Kidney (tissue), 14 donors: Measurements from ENCODE around the gene ZNF670. TPM values are rescaled to one million over a fixed set of nuclear protein-coding genes. Genes with fewer than 3 reads are reported as not detected.

Experiments used
- DNase-seq, 5 donors: peaks; one replicate each; pipeline ENCODE4 v3.0.0-alpha.2; 2013 to 2020
- FAIRE-seq: peaks from 2 replicates; lab custom pipeline; 2012; peaks lifted over from hg19 to GRCh38; lab: Jason Lieb, UNC
- H3K27ac ChIP-seq, 2 donors: one replicate each; pipeline ENCODE4 v1.7.0; 2013; ENCODE audit warnings: low read depth in 2 of 2, low read length in 2 of 2, inconsistent platforms in 1 of 2
- H3K27me3 ChIP-seq: one replicate; pipeline ENCODE4 v1.7.1; 2013; ENCODE audit warnings: low read length, inconsistent platforms; ENCODE audit not compliant: control insufficient read depth, insufficient read depth
- H3K36me3 ChIP-seq, 3 donors: one replicate each; pipeline versions ENCODE4 v1.7.0 to v1.7.1; 2013; ENCODE audit warnings: low read length in 3 of 3, control low read depth in 1 of 3, inconsistent platforms in 1 of 3; ENCODE audit not compliant: insufficient read depth in 3 of 3, control insufficient read depth in 2 of 3
- H3K4me1 ChIP-seq, 3 donors: one replicate each; pipeline versions ENCODE4 v1.7.0 to v1.7.1; 2013; ENCODE audit warnings: low read length in 3 of 3, inconsistent platforms in 1 of 3, low read depth in 1 of 3; ENCODE audit not compliant: control insufficient read depth in 2 of 3, insufficient read depth in 2 of 3
- H3K4me3 ChIP-seq, 3 donors: one replicate each; pipeline versions ENCODE4 v1.7.0 to v1.8.1; 2013; ENCODE audit warnings: low read length in 3 of 3, control low read depth in 1 of 3, inconsistent platforms in 1 of 3
- H3K9ac ChIP-seq, 3 donors: one replicate each; pipeline versions ENCODE4 v1.7.0 to v1.7.1; 2013; ENCODE audit warnings: low read length in 3 of 3, control low read depth in 1 of 3, inconsistent platforms in 1 of 3
- H3K9me3 ChIP-seq, 3 donors: one replicate each; pipeline versions ENCODE4 v1.7.0 to v1.7.1; 2013; ENCODE audit warnings: low read length in 3 of 3, control low read depth in 1 of 3, inconsistent platforms in 1 of 3; ENCODE audit not compliant: control insufficient read depth in 2 of 3, insufficient read depth in 1 of 3
- CTCF ChIP-seq: IDR thresholded peaks from 3 replicates; pipeline ENCODE4 v1.5.1; 2012; ENCODE audit warnings: mild to moderate bottlenecking, moderate library complexity, borderline replicate concordance; ENCODE audit not compliant: insufficient read depth; ENCODE audit errors: extremely low read depth
- intact Hi-C: fragments of 100-400 bp; cut with DNase I; formaldehyde crosslinking; loops from one replicate; pipeline ENCODE4 v1.11.1; 2022
- polyA plus RNA-seq: library from polyadenylated mRNA; stranded (reverse); fragments of 350-450 nt; fragmentation: Illumina TruSeq; extraction: RNeasy Lipid Tissue Mini Kit (QIAGEN cat#74804); gene quantifications from one replicate; pipeline ENCODE4 v1.2.3, GENCODE V29; 2014; ENCODE audit warnings: low read depth, low replicate concordance; ENCODE audit not compliant: insufficient read depth
- total RNA-seq: library from RNA; stranded (reverse); fragmentation: NEBNext Ultra II Directional; extraction: Animal tissue kit (Norgen Biotek cat#: 25700); gene quantifications from one replicate; pipeline ENCODE4 v1.2.1, GENCODE V29; 2021
- donor health status: control.
- donor health status: control.
- donor health status: control.
- donor health status: control.
- donor health status: control.
- donor health status: DM: yes; HTN: yes; CAD: no.
- donor health status: Normal renal cell carcinoma (clear cell type).

ZNF670 gene
- total and polyA plus RNA-seq, 2 donors from 2014 or later = 2.0 to 2.9 TPM

GRCh38 chr1:247090455-247090854 lies 11.8 kb upstream of the ZNF670 start:
- Histone ChIP-seq H3K36me3 (no peaks in the 10 kb centered on the region), H3K9me3 (no peaks in the 10 kb centered on the region), H3K4me1 (no peaks in the 10 kb centered on the region), H3K27ac (no peak overlapping the region), H3K27me3 (no peaks in the 10 kb centered on the region), H3K9ac (no peak overlapping the region), H3K4me3 (no peak overlapping the region)
- FAIRE-seq (no peak), DNase-seq (no peak)
- TF ChIP-seq CTCF = no peak
- intact Hi-C loops = no loop called here

- Histone ChIP-seq H3K9ac (no peak overlapping the region), H3K4me3 (no peak overlapping the region), H3K9me3 (no peaks in the 10 kb centered on the region), H3K4me1 (no peaks in the 10 kb centered on the region), H3K27ac (no peak overlapping the region), H3K27me3 (no peaks in the 10 kb centered on the region), H3K36me3 (no peaks in the 10 kb centered on the region)
- no peak for DNase-seq
- no peak for FAIRE-seq
- TF ChIP-seq CTCF = no peak
- intact Hi-C loops = no loop called here
These were observed 11.2 kb upstream of the ZNF670 start for GRCh38 chr1:247089616-247090375.

GRCh38 chr1:247088967-247089366 lies 10.4 kb upstream of the ZNF670 start:
- TF ChIP-seq CTCF = no peak
- Histone ChIP-seq H3K27me3 (no peaks in the 10 kb centered on the region), H3K9ac (no peak overlapping the region), H3K4me1 (no peaks in the 10 kb centered on the region), H3K9me3 (no peaks in the 10 kb centered on the region), H3K27ac (no peak overlapping the region), H3K4me3 (no peak overlapping the region), H3K36me3 (no peaks in the 10 kb centered on the region)
- FAIRE-seq (no peak), DNase-seq (no peak)
- intact Hi-C loops = no loop called here

GRCh38 chr1:247087256-247087655 lies 8.6 kb upstream of the ZNF670 start:
- no peaks in the 10 kb centered on the region for H3K36me3 ChIP-seq
- no peak overlapping the region for H3K9ac ChIP-seq
- no peak for DNase-seq
- FAIRE-seq = no peak
- H3K4me1 ChIP-seq = no peaks in the 10 kb centered on the region
- intact Hi-C loops = no loop called here
- no peak overlapping the region for H3K4me3 ChIP-seq
- no peak overlapping the region for H3K27ac ChIP-seq
- TF ChIP-seq CTCF = no peak
- no peaks in the 10 kb centered on the region for H3K27me3 ChIP-seq
- H3K9me3 ChIP-seq = no peaks in the 10 kb centered on the region
